NOMO-1 (cell line): ENCODE data around the gene PIK3R3.
"Not testable (repeated sequence)": the region's sequence is repeated elsewhere in the genome, so short reads cannot be mapped to it uniquely, and the experiment has no call there.

Experiments used
- DNase-seq, 2 experiments: peaks; one replicate each; lab custom pipeline; 2025; ENCODE audit not compliant: unreplicated experiment in 2 of 2; lab: John Stamatoyannopoulos, UW

The PIK3R3 gene

GRCh38 chr1:46114925-46115603, 17.4 kb downstream of the PIK3R3 start:
- no peak for DNase-seq

- no peak for DNase-seq
Observed at GRCh38 chr1:46113948-46114347, 18.5 kb downstream of the PIK3R3 start.

DNA sequence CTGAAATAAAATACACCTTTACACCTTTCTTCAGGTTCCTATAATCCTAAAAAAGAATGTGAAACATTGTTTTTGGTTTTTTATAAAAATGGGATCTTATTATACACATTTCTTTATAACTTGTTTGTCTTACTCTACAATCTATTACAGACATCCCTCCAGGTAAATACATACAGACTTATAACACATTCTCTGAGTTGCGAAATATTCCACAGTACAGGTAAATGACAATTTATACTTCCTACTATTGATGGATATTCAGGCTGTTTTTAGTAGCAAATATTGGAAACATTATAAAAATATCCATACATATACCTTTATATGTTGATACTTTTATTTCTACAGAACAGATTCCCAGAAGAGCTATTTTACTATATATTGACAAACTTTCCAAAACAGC, 20.3 kb downstream of the PIK3R3 start:
- DNase-seq = no peak

GRCh38 chr1:46110521-46110920, 21.9 kb downstream of the PIK3R3 start:
- DNase-seq = peak in 1 of 2 experiments; percentile 12

DNA sequence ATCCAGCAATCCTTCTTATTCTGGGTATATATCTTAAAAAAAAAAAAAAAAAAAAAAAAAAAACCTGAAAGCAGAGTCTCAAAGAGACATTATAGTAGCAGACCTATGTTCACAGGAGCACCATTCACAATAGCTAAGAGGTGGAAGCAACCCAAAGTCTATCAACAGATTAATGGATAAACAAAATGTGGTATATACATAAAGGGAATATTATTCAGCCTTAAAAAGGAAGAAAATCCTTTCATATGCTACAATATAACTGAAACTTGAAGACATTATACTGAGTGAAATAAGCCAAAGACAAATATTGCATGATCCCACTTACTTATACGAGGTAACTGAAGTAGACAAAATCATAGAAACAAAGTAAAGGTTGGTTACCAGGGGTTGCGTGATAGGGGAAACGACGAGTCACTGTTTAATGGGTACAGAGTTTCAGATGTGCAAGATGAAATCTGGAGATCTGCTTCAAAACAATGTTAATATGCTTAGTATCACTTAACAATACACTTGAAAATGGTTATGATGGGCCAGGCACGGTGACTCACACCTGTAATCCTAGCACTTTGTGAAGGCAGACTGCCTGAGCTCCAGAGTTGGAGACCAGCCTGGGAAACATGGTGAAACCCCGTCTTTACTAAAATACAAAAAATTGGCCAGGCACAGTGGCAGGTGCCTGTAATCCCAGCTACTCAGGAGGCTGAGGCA, 29.5 kb downstream of the PIK3R3 start:
- DNase-seq = no peak

DNA sequence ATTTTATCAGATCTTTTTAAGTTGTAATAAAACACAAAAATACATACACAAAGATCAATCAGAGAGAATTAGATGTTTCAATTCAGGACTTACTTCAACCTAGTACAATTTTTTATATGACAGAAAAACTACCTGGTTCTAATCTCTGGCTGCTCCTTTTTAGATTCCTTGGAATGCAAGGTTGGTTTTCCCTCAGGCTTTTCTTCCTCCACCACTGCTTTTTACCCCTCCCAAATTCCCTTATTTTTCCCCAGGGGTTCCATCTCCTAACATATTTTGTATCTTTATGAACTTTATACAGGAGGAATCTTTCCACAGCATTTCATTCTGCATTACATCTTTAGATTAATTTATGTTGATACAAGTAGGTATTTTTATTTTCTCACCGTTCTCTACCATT, 33.2 kb downstream of the PIK3R3 start:
- DNase-seq = no peak

DNA sequence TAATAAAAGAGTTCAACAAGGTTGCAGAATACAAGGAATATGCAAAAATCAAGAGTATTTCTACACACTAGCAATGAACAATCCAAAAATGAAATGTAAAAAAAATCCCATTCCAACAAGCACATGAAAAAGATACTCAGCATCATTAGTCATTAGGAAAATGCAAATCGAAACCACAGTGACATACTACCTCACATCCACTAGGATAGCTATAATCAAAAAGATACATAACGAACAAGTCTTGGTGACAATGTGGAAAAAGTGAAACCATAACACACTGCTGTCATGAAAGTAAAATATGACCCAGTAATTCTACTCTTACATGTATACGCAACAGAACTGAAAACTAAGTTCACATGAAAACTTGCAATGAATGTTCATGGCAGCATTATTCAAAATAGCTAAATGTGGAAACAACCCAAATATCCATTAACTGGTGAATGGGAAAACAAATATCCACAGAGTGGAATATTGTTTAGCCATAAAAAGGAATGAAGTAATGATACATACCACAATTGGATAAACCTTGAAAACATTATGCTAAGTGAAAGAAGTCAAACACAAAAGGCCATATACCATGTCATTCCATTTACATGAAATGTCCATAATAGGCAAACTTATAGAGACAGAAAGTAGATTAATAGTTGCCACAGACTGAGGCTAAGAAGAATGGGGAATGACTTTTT, 34.3 kb downstream of the PIK3R3 start:
- DNase-seq = no peak

GRCh38 chr1:46097149-46097472, 35.3 kb downstream of the PIK3R3 start:
- DNase-seq = no peak

DNA sequence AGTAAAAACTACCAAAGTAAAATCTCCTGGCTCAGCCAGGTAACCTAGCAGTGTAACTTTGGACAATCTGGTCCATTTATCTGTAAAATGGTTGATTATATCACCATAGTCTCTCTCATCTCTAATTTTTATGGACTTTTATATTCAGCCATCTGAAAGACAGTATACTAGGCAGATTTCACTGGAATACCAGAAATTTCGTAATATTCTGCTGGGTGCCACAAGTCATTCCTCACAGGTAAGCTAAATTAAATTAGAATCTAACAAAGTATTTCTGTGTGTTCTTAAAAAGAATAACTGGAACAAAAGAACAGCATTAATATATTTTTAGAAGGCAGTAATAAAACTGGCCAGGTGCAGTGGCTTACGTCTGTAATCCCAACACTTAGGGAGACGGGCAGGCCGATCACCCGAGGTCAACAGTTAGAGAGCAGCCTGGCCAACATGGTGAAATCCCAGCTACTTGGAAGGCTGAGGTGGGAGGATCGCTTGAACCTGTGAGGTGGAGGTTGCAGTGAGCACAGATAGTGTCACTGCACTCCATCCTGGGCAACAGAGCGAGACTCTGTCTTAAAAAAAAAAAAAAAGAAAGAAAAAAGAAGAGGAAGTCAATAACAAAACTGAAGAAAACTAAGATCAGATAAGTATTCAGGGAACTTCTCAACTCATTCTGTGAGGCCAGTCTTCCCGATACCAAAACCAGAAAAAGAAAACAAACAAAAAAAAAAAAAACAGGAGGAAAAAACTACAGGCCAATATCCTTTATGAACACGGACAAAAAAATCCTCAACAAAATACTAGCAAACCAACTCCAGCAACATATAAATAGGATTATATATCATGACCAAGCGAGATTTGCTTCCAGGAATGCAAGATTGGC, 35.9 kb downstream of the PIK3R3 start:
- no peak for DNase-seq

DNA sequence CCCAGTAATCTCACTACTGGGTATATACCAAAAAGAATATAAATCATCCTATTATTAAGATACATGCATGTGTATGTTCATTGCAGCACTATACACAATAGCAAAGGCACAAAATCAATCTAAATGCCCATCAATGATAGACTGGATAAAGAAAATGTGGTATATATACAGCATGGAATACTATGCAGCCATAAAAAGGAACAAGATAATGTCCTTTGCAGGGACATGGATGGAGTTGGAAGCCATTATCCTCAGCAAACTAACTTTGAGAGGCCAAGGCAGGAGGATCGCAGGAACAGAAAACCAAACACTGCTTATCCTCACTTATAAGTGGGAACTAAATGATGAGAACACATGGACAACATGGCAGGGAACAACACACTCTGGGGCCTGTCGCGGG, 37.3 kb downstream of the PIK3R3 start:
- not testable (repeated sequence) for DNase-seq

GRCh38 chr1:46094471-46095005, 37.9 kb downstream of the PIK3R3 start:
- DNase-seq = no peak

DNA sequence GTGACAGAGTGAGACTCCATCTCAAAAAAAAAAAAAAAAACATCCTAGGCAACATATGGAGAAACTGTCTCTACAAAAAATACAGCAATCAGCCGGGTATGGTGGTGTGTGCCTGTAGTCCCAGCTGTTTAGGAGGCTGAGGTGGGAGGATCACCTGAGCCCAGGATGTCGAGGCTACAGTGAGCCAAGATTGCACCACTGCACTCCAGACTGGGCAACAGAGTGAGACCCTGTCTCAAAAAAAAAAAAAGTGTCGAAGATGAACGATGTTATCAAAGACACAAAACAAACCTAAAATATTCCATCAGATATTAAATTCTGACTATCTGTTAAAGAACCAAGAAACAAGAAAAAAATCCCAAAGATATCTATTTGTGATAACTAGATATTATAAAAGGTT, 38.6 kb downstream of the PIK3R3 start:
- DNase-seq = not testable (repeated sequence)

DNA sequence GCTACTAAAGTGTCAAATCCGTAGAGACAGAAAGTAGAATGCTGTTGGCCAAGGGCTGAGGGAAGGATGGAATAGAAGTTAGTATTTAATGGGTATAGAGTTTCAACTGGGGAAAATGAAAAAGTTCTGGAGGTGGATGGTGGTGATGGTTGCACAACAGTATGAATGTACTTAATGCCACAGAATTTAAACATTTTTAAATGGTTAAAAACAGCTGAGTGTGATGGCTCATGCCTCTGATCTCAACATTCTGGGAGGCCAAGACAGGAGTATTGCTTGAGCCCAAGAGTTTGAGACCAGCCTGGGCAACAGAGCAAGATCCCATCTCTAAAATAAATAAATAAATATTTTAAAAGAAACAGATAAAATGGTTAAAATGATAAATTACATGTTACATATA, 44.5 kb downstream of the PIK3R3 start:
- DNase-seq = no peak

- DNase-seq = no peak
Observed at GRCh38 chr1:46086576-46086975, 45.9 kb downstream of the PIK3R3 start.

GRCh38 chr1:46084553-46085451, 47.6 kb downstream of the PIK3R3 start:
- DNase-seq = no peak

DNA sequence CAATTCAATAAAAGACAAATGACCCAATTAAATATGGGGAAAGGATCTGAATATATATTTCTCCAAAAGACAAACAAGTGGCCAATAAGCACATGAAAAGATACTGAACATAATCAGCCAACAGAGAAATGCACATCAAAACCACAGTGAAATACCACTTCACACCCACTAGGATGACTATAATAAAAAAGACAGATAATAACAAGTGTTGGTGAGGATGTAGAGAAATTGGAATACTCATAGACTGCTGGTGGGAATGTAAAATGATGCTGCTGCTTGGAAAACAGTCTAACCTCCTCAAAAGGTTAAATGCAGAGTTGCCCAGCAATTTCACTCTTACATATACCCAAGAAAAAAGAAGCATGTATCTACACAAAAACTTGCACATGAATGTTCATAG, 48.9 kb downstream of the PIK3R3 start:
- no peak for DNase-seq

DNA sequence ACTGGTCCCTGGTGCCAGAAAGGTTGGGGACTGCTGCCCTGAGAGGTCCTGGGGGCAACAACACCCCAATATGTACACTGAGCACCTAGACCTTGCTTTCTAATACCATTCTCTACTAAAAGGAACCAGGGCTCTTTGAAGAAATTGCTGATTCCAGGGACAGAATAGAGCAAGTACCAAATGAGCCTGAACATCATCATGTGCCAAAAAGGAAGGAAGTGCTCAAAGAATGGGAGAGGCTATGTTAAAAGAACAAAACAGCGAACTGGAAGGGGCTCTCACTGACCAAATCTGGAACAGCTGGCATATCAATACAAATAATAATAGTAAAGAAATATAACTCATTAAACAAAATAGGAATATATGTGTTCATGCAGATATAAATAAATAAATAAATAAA, 50.8 kb downstream of the PIK3R3 start:
- DNase-seq = no peak

DNA sequence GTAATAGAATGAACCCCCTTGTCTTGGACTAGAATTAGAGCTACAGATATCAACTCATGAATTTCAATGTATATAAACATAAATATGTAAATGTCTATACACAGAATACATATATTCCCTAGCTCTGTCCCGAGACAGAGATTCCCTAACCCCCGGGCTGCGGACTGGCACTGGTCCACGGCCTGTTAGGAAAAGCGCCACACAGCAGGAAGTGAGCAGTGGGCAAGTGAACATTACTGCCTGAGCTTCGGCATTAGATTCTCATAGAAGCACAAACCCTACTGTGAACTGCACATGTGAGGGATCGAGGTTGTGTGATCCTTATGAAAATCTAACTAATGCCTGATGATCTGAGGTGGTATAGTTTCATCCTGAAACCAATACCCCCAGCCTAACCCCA, 51.2 kb downstream of the PIK3R3 start:
- DNase-seq = no peak

- DNase-seq = no peak
Observed at GRCh38 chr1:46080257-46080656, 52.2 kb downstream of the PIK3R3 start.

GRCh38 chr1:46077644-46078043, 54.8 kb downstream of the PIK3R3 start:
- DNase-seq = no peak
